Posterior vena cava (tissue), 2 donors: ENCODE results near the gene SCYL1. TPM values are rescaled to one million over a fixed set of nuclear protein-coding genes. Genes with fewer than 3 reads are reported as not detected.

Source experiments
- DNase-seq: peaks from one replicate; pipeline ENCODE4 v3.0.0-alpha.2; 2020; ENCODE audit warnings: low spot score
- intact Hi-C, 2 donors: fragments of 100-400 bp; cut with DNase I; formaldehyde crosslinking; loops; one replicate each; pipeline versions ENCODE4 v1.14.1 to v1.14.2; 2022 to 2023
- total RNA-seq, 2 donors: library from RNA; stranded (reverse); fragmentation: NEBNext Ultra II Directional; extraction: Animal tissue kit (Norgen Biotek cat#: 25700); gene quantifications; one replicate each; pipeline ENCODE4 v1.2.1, GENCODE V29; 2021
- donor health status: DM: yes; HTN: yes; CAD: no.
- donor health status: DM: yes; HTN: yes; CAD: no.

The SCYL1 gene
- total RNA-seq, 2 donors from 2014 or later, result 66.3 to 74.3 TPM

GRCh38 chr11:65542738-65543390 is 18.0 kb downstream of the SCYL1 start:
- no peak for DNase-seq
- intact Hi-C loops, result loop anchor here in 1 of 2 donors (5.0 kb wide), 1 partner anchor 44 kb away; no protein-coding TSS in a partner anchor

- DNase-seq, result no peak
- intact Hi-C loops, result no loop called here
Observed at GRCh38 chr11:65545853-65546216, 21.0 kb downstream of the SCYL1 start.

GRCh38 chr11:65546217-65546958 is 21.5 kb downstream of the SCYL1 start:
- intact Hi-C loops, result no loop called here
- peak; percentile 95 for DNase-seq

GRCh38 chr11:65547446-65548125 is 22.7 kb downstream of the SCYL1 start:
- intact Hi-C loops, result no loop called here
- DNase-seq, result no peak

- intact Hi-C loops, result no loop called here
- no peak for DNase-seq
Observed at GRCh38 chr11:65548395-65548794, 23.5 kb downstream of the SCYL1 start.

GRCh38 chr11:65549096-65549495 is 24.2 kb downstream of the SCYL1 start:
- DNase-seq, result no peak
- intact Hi-C loops, result no loop called here

GRCh38 chr11:65551572-65552387 is 26.9 kb downstream of the SCYL1 start:
- DNase-seq, result no peak

GRCh38 chr11:65552388-65552951 is 27.6 kb downstream of the SCYL1 start:
- DNase-seq, result no peak
- intact Hi-C loops, result no loop called here

More at GRCh38 chr11:65551572-65552387, 26.9 kb downstream of the SCYL1 start:
- intact Hi-C loops, result no loop called here

GRCh38 chr11:65553301-65554001 is 28.6 kb downstream of the SCYL1 start:
- DNase-seq, result no peak
- intact Hi-C loops, result no loop called here

- DNase-seq, result no peak
- intact Hi-C loops, result no loop called here
Observed at GRCh38 chr11:65554057-65554818, 29.4 kb downstream of the SCYL1 start.

- DNase-seq, result no peak
Observed at GRCh38 chr11:65554842-65555430, 30.1 kb downstream of the SCYL1 start.

GRCh38 chr11:65555693-65556231 is 30.9 kb downstream of the SCYL1 start:
- intact Hi-C loops, result loop anchor here in 1 of 2 donors (5.0 kb wide), 1 partner anchor 407 kb away; the partner anchor contains the start of gene SART1
- peak; percentile 93 for DNase-seq

More at GRCh38 chr11:65554842-65555430, 30.1 kb downstream of the SCYL1 start:
- intact Hi-C loops, result loop anchor here in 1 of 2 donors (5.0 kb wide), 1 partner anchor 407 kb away; the partner anchor contains the start of gene SART1

- no peak for DNase-seq
- intact Hi-C loops, result loop anchor here in 1 of 2 donors (5.0 kb wide), 1 partner anchor 406 kb away; the partner anchor contains the start of gene SART1
Observed at GRCh38 chr11:65556470-65557279, 31.8 kb downstream of the SCYL1 start.

GRCh38 chr11:65557280-65558001 is 32.6 kb downstream of the SCYL1 start:
- no peak for DNase-seq

More at GRCh38 chr11:65557280-65558001, 32.6 kb downstream of the SCYL1 start:
- intact Hi-C loops, result loop anchor here in 1 of 2 donors (5.0 kb wide), 1 partner anchor 405 kb away; the partner anchor contains the start of gene SART1
